HG02870 (cell line): ENCODE results near the gene FNDC11.
A peak's percentile ranks its signal among the peaks of the same experiment; 100 is the strongest.

Experiments
- ATAC-seq: cut with Tn5 transposase; IDR thresholded peaks from one replicate; pipeline ENCODE4 v1.9.1; 2021; ENCODE audit warnings: mild to moderate bottlenecking, moderate library complexity; ENCODE audit not compliant: unreplicated experiment

FNDC11 gene

GRCh38 chr20:63525185-63525584 lies 28.8 kb upstream of the FNDC11 start:
- ATAC-seq: no peak

- no peak for ATAC-seq
Observed at GRCh38 chr20:63525971-63526370, 28.0 kb upstream of the FNDC11 start.

- ATAC-seq: no peak
Observed at GRCh38 chr20:63527184-63527583, 26.8 kb upstream of the FNDC11 start.

- no peak for ATAC-seq
Observed at GRCh38 chr20:63529180-63529860, 24.6 kb upstream of the FNDC11 start.

GRCh38 chr20:63529861-63530787 lies 23.8 kb upstream of the FNDC11 start:
- no peak for ATAC-seq

GRCh38 chr20:63530788-63531160 lies 23.2 kb upstream of the FNDC11 start:
- no peak for ATAC-seq

GRCh38 chr20:63531686-63532448 lies 22.1 kb upstream of the FNDC11 start:
- no peak for ATAC-seq

- ATAC-seq: no peak
Observed at GRCh38 chr20:63532449-63532971, 21.4 kb upstream of the FNDC11 start.

GRCh38 chr20:63533388-63533787 lies 20.6 kb upstream of the FNDC11 start:
- ATAC-seq: no peak

- ATAC-seq: no peak
Observed at GRCh38 chr20:63533871-63534393, 20.0 kb upstream of the FNDC11 start.

- ATAC-seq: no peak
Observed at GRCh38 chr20:63534427-63534830, 19.5 kb upstream of the FNDC11 start.

GRCh38 chr20:63534831-63535651 lies 18.9 kb upstream of the FNDC11 start:
- no peak for ATAC-seq

- ATAC-seq: no peak
Observed at GRCh38 chr20:63536241-63536977, 17.6 kb upstream of the FNDC11 start.

- ATAC-seq: no peak
Observed at GRCh38 chr20:63536997-63537524, 16.9 kb upstream of the FNDC11 start, which contains the start of gene PTK6. Gene PTK6 (minus strand): TSS chr20:63537376. CDS start chr20:63537314, 62 bp downstream.

GRCh38 chr20:63537525-63538203 lies 16.3 kb upstream of the FNDC11 start:
- ATAC-seq: peak; percentile 67

GRCh38 chr20:63538204-63539091 lies 15.5 kb upstream of the FNDC11 start:
- no peak for ATAC-seq

GRCh38 chr20:63539092-63539430 lies 14.9 kb upstream of the FNDC11 start:
- ATAC-seq: no peak
